Panc1 (cell line): ENCODE results near the gene CACNA2D4. TPM values are rescaled to one million over a fixed set of nuclear protein-coding genes. Genes with fewer than 3 reads are reported as not detected.

Experiments used
- ATAC-seq: fragments of 200-7000 bp; cut with Tn5 transposase; 2 replicates; pipeline ENCODE4 v1.9.1; 2020; ENCODE audit warnings: mild to moderate bottlenecking, moderate library complexity
- BruUV-seq: library from RNA; stranded (reverse); fragments of 400-500 nt; replicated peaks from 2 replicates; lab custom pipeline; 2021; lab: Mats Ljungman, UMichigan
- CTCF ChIA-PET: fragments of 300-600 bp; sonication (Branson Sonifier 250); formaldehyde crosslinking; loops from one replicate; lab custom pipeline; 2022; ENCODE audit warnings: antibody characterized with exemption; lab: Charles Lee
- POLR2A ChIA-PET: fragments of 300-600 bp; sonication (Branson Sonifier 250); formaldehyde crosslinking; loops from one replicate; lab custom pipeline; 2022; ENCODE audit warnings: antibody characterized with exemption; lab: Charles Lee
- DNase-seq: peaks from one replicate; pipeline ENCODE4 v3.0.0-alpha.2; 2010; ENCODE audit warnings: low read depth, low spot score
- H3K27ac ChIP-seq: 2 replicates; pipeline ENCODE4 v1.5.1; 2011; ENCODE audit warnings: mild to moderate bottlenecking, low read length, inconsistent platforms
- H3K27me3 ChIP-seq: fragments of 200-500 bp; sonication (Bioruptor generic); 2 replicates; pipeline ENCODE4 v1.6.0; 2014; ENCODE audit warnings: low read length, inconsistent platforms; ENCODE audit not compliant: control insufficient read depth, insufficient read depth
- H3K36me3 ChIP-seq: fragments of 200-500 bp; sonication (Bioruptor generic); 2 replicates; pipeline ENCODE4 v1.5.1; 2014; ENCODE audit warnings: inconsistent platforms, mild to moderate bottlenecking, low read length, moderate library complexity; ENCODE audit not compliant: control insufficient read depth, insufficient read depth
- H3K4me1 ChIP-seq: 2 replicates; pipeline ENCODE4 v1.5.1; 2011; ENCODE audit warnings: inconsistent platforms, mild to moderate bottlenecking, low read length, moderate library complexity; ENCODE audit not compliant: control insufficient read depth, insufficient read depth
- H3K4me3 ChIP-seq, 2 experiments: 2 replicates each; pipeline ENCODE4 v1.5.1; 2011 to 2012; ENCODE audit warnings: low read depth in 2 of 2, low read length in 2 of 2, mild to moderate bottlenecking in 2 of 2, inconsistent platforms in 1 of 2, moderate library complexity in 1 of 2
- H3K9me3 ChIP-seq: fragments of 200-500 bp; sonication (Bioruptor generic); 2 replicates; pipeline ENCODE4 v1.5.1; 2014; ENCODE audit warnings: low read depth, mild to moderate bottlenecking, inconsistent platforms, low read length, moderate library complexity; ENCODE audit not compliant: control insufficient read depth, insufficient read depth
- CTCF ChIP-seq: fragments of 450-650 bp; IDR thresholded peaks from 2 replicates; pipeline ENCODE4 v1.5.1; 2017; ENCODE audit warnings: mild to moderate bottlenecking
- POLR2AphosphoS5 ChIP-seq: IDR thresholded peaks from 2 replicates; pipeline ENCODE4 v1.6.1; 2012; ENCODE audit warnings: mild to moderate bottlenecking, low read depth, low read length, moderate library complexity
- REST ChIP-seq, 2 experiments: IDR thresholded peaks; 2 replicates each; pipeline ENCODE4 v1.6.1; 2011 to 2012; ENCODE audit warnings: low read depth in 2 of 2, control low read depth in 1 of 2, low read length in 1 of 2, mild to moderate bottlenecking in 1 of 2, moderate library complexity in 1 of 2; ENCODE audit not compliant: insufficient read depth in 1 of 2
- SIN3A ChIP-seq: IDR thresholded peaks from 2 replicates; pipeline ENCODE4 v1.6.1; 2012; ENCODE audit warnings: low read depth, mild to moderate bottlenecking, low read length, moderate library complexity, borderline replicate concordance; ENCODE audit not compliant: insufficient read depth
- TCF7L2 ChIP-seq: IDR thresholded peaks from 2 replicates; pipeline ENCODE4 v1.6.1; 2011; ENCODE audit warnings: mild to moderate bottlenecking, low read depth, low read length, inconsistent platforms
- in situ Hi-C: cut with HindIII; loops from 2 replicates; pipeline ENCODE4 v1.10.0; 2016; ENCODE audit warnings: low sequenced_read_pairs, low pct_unique_long_range_greater_than_20kb
- intact Hi-C: fragments of 100-400 bp; cut with micrococcal nuclease; formaldehyde crosslinking; loops from one replicate; pipeline ENCODE4 v1.10.0; 2022; ENCODE audit not compliant: unreplicated experiment
- total RNA-seq: library from RNA; stranded (reverse); gene quantifications from one replicate; pipeline ENCODE4 v1.2.1, GENCODE V29; 2021; ENCODE audit not compliant: unreplicated experiment

Gene CACNA2D4
- total RNA-seq, 1 experiment from 2014 or later, result 0.15 TPM

GRCh38 chr12:1787714-1788113 lies 130.7 kb downstream of the CACNA2D4 start:
- no peaks in the 10 kb centered on the region for H3K4me1 ChIP-seq
- H3K27ac ChIP-seq, result no peak overlapping the region
- ChIA-PET CTCF (no interaction called here), POLR2A (no interaction called here)
- ATAC-seq (no peak), DNase-seq (no peak)
- peaks cover 5% of the 10 kb centered on the region; the same call in 1 of the 2 replicates for H3K36me3 ChIP-seq
- in situ Hi-C loops (no loop called here), intact Hi-C loops (no loop called here)
- TF ChIP-seq SIN3A (no peak), CTCF (no peak), POLR2AphosphoS5 (no peak), REST (IDR thresholded peaks at IDR 0.05; ENCODE audit: insufficient read depth in 1 of 2, low read depth in 2 of 2, low read length in 1 of 2) (0 out of 4 replicates have a peak, but pooled peaks of 1 of the 2 experiments have one; percentile 20), TCF7L2 (no peak)
- BruUV-seq, result no TSS peak
- H3K9me3 ChIP-seq, result no peaks in the 10 kb centered on the region
- no peaks in the 10 kb centered on the region for H3K27me3 ChIP-seq
- no peak overlapping the region for H3K4me3 ChIP-seq

GRCh38 chr12:1782215-1782614 lies 136.2 kb downstream of the CACNA2D4 start:
- ChIA-PET CTCF (no interaction called here), POLR2A (interaction anchor here (0.5 kb wide), 1 partner anchor 174 kb away, joined by 3 read pairs; no protein-coding TSS in a partner anchor)
- Histone ChIP-seq H3K27ac (no peak overlapping the region), H3K36me3 (peaks cover 5% of the 10 kb centered on the region; the same call in 1 of the 2 replicates), H3K4me1 (no peaks in the 10 kb centered on the region; the same call in 1 of the 2 replicates), H3K4me3 (no peak overlapping the region), H3K27me3 (no peaks in the 10 kb centered on the region), H3K9me3 (no peaks in the 10 kb centered on the region)
- TF ChIP-seq POLR2AphosphoS5, result no peak
- no peak for TF ChIP-seq SIN3A
- TF ChIP-seq CTCF, result no peak
- no peak for TF ChIP-seq REST (IDR thresholded peaks at IDR 0.05; ENCODE audit: insufficient read depth in 1 of 2, low read depth in 2 of 2, low read length in 1 of 2)
- no peak for TF ChIP-seq TCF7L2
- no peak for ATAC-seq
- intact Hi-C loops (no loop called here), in situ Hi-C loops (no loop called here)
- no peak for DNase-seq
- BruUV-seq, result no TSS peak
